DOHH2 (cell line): Measurements from ENCODE around the gene KRT82.

Source experiments
- CTCF ChIP-seq: fragments of 200-600 bp; sonication (generic); IDR thresholded peaks from one replicate; pipeline ENCODE4 v1.5.1; 2014; ENCODE audit warnings: antibody characterized with exemption, mild to moderate bottlenecking, low read depth, low read length; ENCODE audit not compliant: poor library complexity, severe bottlenecking
- EZH2phosphoT487 ChIP-seq: fragments of 200-600 bp; sonication (generic); IDR thresholded peaks from 2 replicates; pipeline ENCODE4 v1.6.1; 2017; ENCODE audit warnings: borderline replicate concordance, mild to moderate bottlenecking, antibody characterized with exemption, low read length, moderate library complexity, mixed read lengths

GRCh38 chr12:52399756-52400155, 6.4 kb downstream of the KRT82 start:
- TF ChIP-seq CTCF, result no peak
- no peak for TF ChIP-seq EZH2phosphoT487
